Measurements from ENCODE around the gene DICER1.

DNA sequence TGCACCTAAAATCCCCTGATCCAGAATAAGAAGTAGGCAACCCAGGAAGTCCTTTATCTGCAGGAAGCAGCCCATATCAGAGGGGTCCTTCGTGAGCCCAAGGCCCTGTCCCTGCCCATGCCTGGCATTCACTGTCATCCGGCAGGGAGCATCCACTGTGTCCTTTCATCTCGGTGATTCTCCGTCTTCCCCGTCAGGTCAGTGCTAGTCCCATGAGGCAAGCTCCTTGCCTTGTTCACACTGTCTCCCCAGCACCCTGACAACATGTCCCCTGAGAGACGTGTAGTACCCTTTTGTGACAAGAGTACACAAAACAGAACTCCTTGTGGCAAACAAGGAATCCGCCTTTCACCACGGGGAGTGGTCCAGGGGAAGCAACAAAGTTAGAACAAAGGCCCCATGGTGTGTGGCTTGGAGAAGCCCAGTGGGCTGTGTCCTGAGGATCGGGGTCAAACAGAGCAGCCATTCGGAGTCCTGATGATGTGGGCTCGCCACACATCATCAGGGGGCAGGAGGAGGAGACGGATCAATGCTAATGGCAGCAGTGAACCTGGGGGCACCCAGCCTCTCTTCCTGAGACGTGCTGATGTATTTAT lies 112.1 kb downstream of the DICER1 start:
- TF ChIP-seq CTCF (IDR thresholded peaks at IDR 0.05; ENCODE audit: low read depth, low read length), result no peak
- TF ChIP-seq EZH2phosphoT487 (IDR thresholded peaks at IDR 0.05; ENCODE audit: low read depth), result no peak
